Measurements from ENCODE around the gene ACSF2.
"Not testable (repeated sequence)": the region's sequence is repeated elsewhere in the genome, so short reads cannot be mapped to it uniquely, and the experiment has no call there.

ACSF2 gene

GRCh38 chr17:50473901-50474300 is 47.9 kb downstream of the ACSF2 start:
- DNase-seq (ENCODE audit: low read depth in 2 of 2): no peak
- no peak overlapping the region for H3K4me3 ChIP-seq (replicated peaks in 1 of 2; ENCODE audit: low read depth in 2 of 2, low read length in 2 of 2)
- no peak for TF ChIP-seq CTCF (IDR thresholded peaks at IDR 0.05; ENCODE audit: low read depth, low read length)

DNA sequence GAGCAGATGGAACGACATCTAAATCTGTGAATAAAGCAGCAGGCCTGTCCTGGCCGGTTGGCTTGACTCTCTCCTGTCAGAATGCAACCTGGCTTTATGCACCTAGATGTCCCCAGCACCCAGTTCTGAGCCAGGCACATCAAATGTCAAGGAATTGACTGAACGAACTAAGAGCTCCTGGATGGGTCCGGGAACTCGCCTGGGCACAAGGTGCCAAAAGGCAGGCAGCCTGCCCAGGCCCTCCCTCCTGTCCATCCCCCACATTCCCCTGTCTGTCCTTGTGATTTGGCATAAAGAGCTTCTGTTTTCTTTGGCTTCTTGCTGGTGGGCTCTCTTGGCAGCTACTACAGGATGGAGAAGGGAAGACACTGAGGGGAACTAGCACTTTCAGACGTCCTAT is 48.5 kb downstream of the ACSF2 start:
- no peak overlapping the region for H3K4me3 ChIP-seq (replicated peaks in 1 of 2; ENCODE audit: low read depth in 2 of 2, low read length in 2 of 2)
- TF ChIP-seq CTCF (IDR thresholded peaks at IDR 0.05; ENCODE audit: low read depth, low read length): no peak
- DNase-seq (ENCODE audit: low read depth in 2 of 2): no peak

DNA sequence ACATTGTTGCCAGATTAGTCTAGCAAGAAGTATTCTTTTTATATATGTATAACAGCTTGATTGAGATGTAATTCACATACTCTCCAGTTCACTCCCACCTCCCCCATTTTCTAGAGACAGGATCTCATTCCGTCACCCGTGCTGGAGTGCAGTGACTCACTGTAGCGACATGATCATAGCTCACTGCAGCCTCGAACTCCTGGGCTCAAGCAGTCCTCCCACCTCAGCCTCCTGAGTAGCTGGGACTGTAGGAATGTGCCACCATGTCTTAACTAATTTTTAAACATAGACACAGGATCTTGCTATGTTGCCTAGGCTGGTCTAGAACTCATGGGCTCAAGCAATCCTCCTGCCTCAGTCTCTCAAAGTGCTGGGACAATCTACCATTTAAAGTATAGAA is 49.3 kb downstream of the ACSF2 start:
- no peak for TF ChIP-seq CTCF (IDR thresholded peaks at IDR 0.05; ENCODE audit: low read depth, low read length)
- no peak overlapping the region for H3K4me3 ChIP-seq (replicated peaks in 1 of 2; ENCODE audit: low read depth in 2 of 2, low read length in 2 of 2)
- no peak for DNase-seq (ENCODE audit: low read depth in 2 of 2)

DNA sequence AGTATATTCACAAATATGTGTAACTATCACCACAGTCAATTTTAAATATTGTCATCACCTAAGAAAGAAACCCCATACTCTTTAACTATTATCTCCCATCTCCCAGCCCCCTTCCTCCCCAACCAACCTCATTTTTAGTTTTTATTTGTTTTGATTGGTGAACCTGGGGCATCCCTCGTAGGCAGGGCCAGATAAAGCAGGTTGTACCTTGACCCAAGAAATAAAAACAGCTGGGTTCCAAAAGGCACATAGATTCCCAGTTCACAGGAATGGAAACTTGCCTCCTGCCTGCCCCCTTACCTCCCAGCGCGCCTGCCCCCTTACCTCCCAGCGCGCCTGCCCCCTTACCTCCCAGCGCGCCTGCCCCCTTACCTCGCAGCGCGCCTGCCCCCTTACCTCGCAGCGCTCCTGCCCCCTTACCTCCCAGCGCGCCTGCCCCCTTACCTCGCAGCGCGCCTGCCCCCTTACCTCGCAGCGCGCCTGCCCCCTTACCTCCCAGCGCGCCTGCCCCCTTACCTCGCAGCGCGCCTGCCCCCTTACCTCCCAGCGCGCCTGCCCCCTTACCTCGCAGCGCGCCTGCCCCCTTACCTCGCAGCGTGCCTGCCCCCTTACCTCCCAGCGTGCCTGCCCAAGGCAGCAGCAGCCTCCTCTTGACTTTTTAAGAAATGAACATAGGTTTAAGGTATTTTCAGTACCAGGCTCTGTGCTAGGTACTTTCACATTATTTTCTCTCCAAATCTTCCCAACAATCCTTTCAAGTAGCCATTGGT is 49.9 kb downstream of the ACSF2 start:
- DNase-seq (ENCODE audit: low read depth in 2 of 2); H3K4me3 ChIP-seq (replicated peaks in 1 of 2; ENCODE audit: low read depth in 2 of 2, low read length in 2 of 2): not testable (repeated sequence)

- no peak overlapping the region for H3K4me3 ChIP-seq (replicated peaks in 1 of 2; ENCODE audit: low read depth in 2 of 2, low read length in 2 of 2)
- no peak for DNase-seq (ENCODE audit: low read depth in 2 of 2)
- TF ChIP-seq CTCF (IDR thresholded peaks at IDR 0.05; ENCODE audit: low read depth, low read length): no peak
Observed at GRCh38 chr17:50476545-50477315, 50.7 kb downstream of the ACSF2 start.

DNA sequence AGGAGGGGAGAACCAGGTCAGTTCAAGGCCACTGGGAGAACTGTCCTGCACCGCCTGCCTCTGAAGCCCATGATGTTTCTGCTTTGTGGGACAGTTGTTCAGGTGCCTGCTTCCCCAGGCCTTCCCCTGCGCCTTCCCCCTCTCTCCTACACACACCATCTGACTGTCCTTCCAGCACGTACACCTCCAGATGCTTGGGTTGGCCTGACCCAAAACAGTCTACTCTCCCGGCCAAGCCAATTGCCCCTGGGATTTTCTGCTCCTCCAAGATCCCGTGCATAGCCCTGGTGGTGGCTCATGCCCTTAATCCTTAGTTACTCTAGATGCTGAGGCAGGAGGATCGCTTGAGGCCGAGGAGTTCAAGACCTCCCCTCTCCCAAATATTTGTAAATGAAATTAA is 52.0 kb downstream of the ACSF2 start:
- TF ChIP-seq CTCF (IDR thresholded peaks at IDR 0.05; ENCODE audit: low read depth, low read length): no peak
- H3K4me3 ChIP-seq (replicated peaks in 1 of 2; ENCODE audit: low read depth in 2 of 2, low read length in 2 of 2): peak overlapping the region in 1 of 2 donors; percentile 81
- DNase-seq (ENCODE audit: low read depth in 2 of 2): no peak

All from cardiac fibroblast (primary cell).